HepG2 (cell line): ENCODE results near the gene LITAFD. TPM values are rescaled to one million over a fixed set of nuclear protein-coding genes. Genes with fewer than 3 reads are reported as not detected.

Experiments used
- ASH2L ChIP-seq: fragments of 300-600, 200-600 bp; sonication (generic); IDR thresholded peaks from 2 replicates; pipeline ENCODE4 v1.7.0; 2017; ENCODE audit warnings: low read depth, mild to moderate bottlenecking, moderate library complexity, mixed read lengths, low read length; ENCODE audit not compliant: insufficient read length
- ATF7 ChIP-seq, 2 experiments: fragments of 450-650 bp in 1 of 2; sonication (generic) in 1 of 2; formaldehyde crosslinking in 1 of 2; IDR thresholded peaks; 2 replicates each; pipeline versions ENCODE4 v1.4.0 to v1.6.1; 2016 to 2020; ENCODE audit warnings: antibody characterized with exemption in 1 of 2, mild to moderate bottlenecking in 1 of 2, missing genetic modification reagents in 1 of 2
- CBX5 ChIP-seq: sonication (generic); formaldehyde crosslinking; IDR thresholded peaks from 2 replicates; pipeline ENCODE4 v1.4.0; 2020; ENCODE audit warnings: missing genetic modification reagents, borderline replicate concordance
- ESRRA ChIP-seq: sonication (generic); formaldehyde crosslinking; IDR thresholded peaks from 2 replicates; pipeline ENCODE4 v1.5.1; 2020; ENCODE audit warnings: mild to moderate bottlenecking, low read depth, missing genetic modification reagents
- FOXM1 ChIP-seq: sonication (generic); formaldehyde crosslinking; IDR thresholded peaks from 2 replicates; pipeline ENCODE4 v1.5.0; 2020; ENCODE audit warnings: missing genetic modification reagents
- MAZ ChIP-seq, 2 experiments: sonication (generic) in 1 of 2; formaldehyde crosslinking in 1 of 2; IDR thresholded peaks; 2 replicates each; pipeline versions ENCODE4 v1.5.0 to v1.6.1; 2012 to 2020; ENCODE audit warnings: low read depth in 2 of 2, mild to moderate bottlenecking in 2 of 2, borderline replicate concordance in 1 of 2, improper control_type of control experiment in 1 of 2, low read length in 1 of 2, missing genetic modification reagents in 1 of 2, moderate library complexity in 1 of 2
- MLLT10 ChIP-seq: sonication (generic); formaldehyde crosslinking; IDR thresholded peaks from 2 replicates; pipeline ENCODE4 v1.4.0; 2020; ENCODE audit warnings: missing genetic modification reagents
- NKX3-1 ChIP-seq: sonication (generic); formaldehyde crosslinking; IDR thresholded peaks from 2 replicates; pipeline ENCODE4 v1.5.0; 2020; ENCODE audit warnings: missing genetic modification reagents
- PLRG1 ChIP-seq: fragments of 450-650 bp; conservative IDR thresholded peaks from 2 replicates; pipeline ENCODE4 v1.6.1; 2016
- POLR2AphosphoS2 ChIP-seq: IDR thresholded peaks from 2 replicates; pipeline ENCODE4 v1.6.1; 2011; ENCODE audit warnings: low read depth, low read length, improper control_type of control experiment
- SNAPC2 ChIP-seq: sonication (generic); formaldehyde crosslinking; IDR thresholded peaks from 2 replicates; pipeline ENCODE4 v1.8.1; 2022; ENCODE audit warnings: mild to moderate bottlenecking, missing genetic modification reagents
- ZBED4 ChIP-seq: sonication (generic); formaldehyde crosslinking; IDR thresholded peaks from 2 replicates; pipeline ENCODE4 v1.4.0; 2020; ENCODE audit warnings: missing genetic modification reagents, borderline replicate concordance
- ZBTB2 ChIP-seq: sonication (generic); formaldehyde crosslinking; IDR thresholded peaks from 2 replicates; pipeline ENCODE4 v1.8.0; 2022; ENCODE audit warnings: low read depth, missing genetic modification reagents
- ZHX1 ChIP-seq: sonication (generic); formaldehyde crosslinking; IDR thresholded peaks from 2 replicates; pipeline ENCODE4 v1.8.1; 2022; ENCODE audit warnings: low read depth, mild to moderate bottlenecking, missing genetic modification reagents
- ZMAT5 ChIP-seq: sonication (generic); formaldehyde crosslinking; IDR thresholded peaks from 2 replicates; pipeline ENCODE4 v1.5.0; 2020; ENCODE audit warnings: mild to moderate bottlenecking, low read depth, missing genetic modification reagents, borderline replicate concordance
- ZNF44 ChIP-seq: sonication (generic); formaldehyde crosslinking; IDR thresholded peaks from 2 replicates; pipeline ENCODE4 v1.5.1; 2020; ENCODE audit warnings: mild to moderate bottlenecking, missing genetic modification reagents
- ZNF446 ChIP-seq: sonication (generic); formaldehyde crosslinking; IDR thresholded peaks from 2 replicates; pipeline ENCODE4 v1.5.0; 2020; ENCODE audit warnings: mild to moderate bottlenecking, missing genetic modification reagents
- ZNF556 ChIP-seq: sonication (generic); formaldehyde crosslinking; IDR thresholded peaks from 2 replicates; pipeline ENCODE4 v1.4.0; 2020; ENCODE audit warnings: mild to moderate bottlenecking, missing genetic modification reagents, borderline replicate concordance
- ZNF570 ChIP-seq: sonication (generic); formaldehyde crosslinking; IDR thresholded peaks from 2 replicates; pipeline ENCODE4 v1.4.0; 2020; ENCODE audit warnings: mild to moderate bottlenecking, missing genetic modification reagents, borderline replicate concordance
- ZSCAN9 ChIP-seq: IDR thresholded peaks from 2 replicates; pipeline ENCODE4 v1.6.1; 2016; ENCODE audit warnings: borderline replicate concordance
- polyA plus RNA-seq, 8 experiments: library from polyadenylated mRNA; depleted of rRNA in 3 of 8; stranded (reverse) in 7 of 8; unstranded in 1 of 8; fragments of >200 nt; fragmentation: Illumina TruSeq in 4 of 8; extraction: Trizol in 4 of 8; gene quantifications; 2 replicates each; pipeline versions ENCODE4 v1.2.1 to v1.2.3, GENCODE V29; 2011 to 2016; ENCODE audit warnings: low read depth in 4 of 8, missing spikeins in 1 of 8, mixed read lengths in 1 of 8; ENCODE audit not compliant: insufficient read depth in 1 of 8
- total RNA-seq, 5 experiments: library from RNA; depleted of rRNA; stranded (reverse); fragments of >200 nt; fragmentation: Illumina TruSeq; extraction: Trizol; gene quantifications; 2 replicates each; pipeline ENCODE4 v1.2.3, GENCODE V29; 2016; ENCODE audit warnings: low read depth in 1 of 5

Gene LITAFD
- total and polyA plus RNA-seq, 2 of the 13 experiments (the other 11 are each of a cell fraction or from before 2014, with no cell fraction given): not detected

GRCh38 chr16:8885674-8886592 lies 3.8 kb downstream of the LITAFD start (continued):
- TF ChIP-seq SNAPC2 (CRISPR knock-in tag) (no peak), ZMAT5 (no peak), ZHX1 (CRISPR knock-in tag) (no peak), ESRRA (CRISPR knock-in tag) (0 out of 2 replicates have a peak, but pooled peaks have one; percentile 43), ASH2L (no peak), ZNF44 (no peak), MAZ (IDR thresholded peaks at IDR 0.05; ENCODE audit: borderline replicate concordance, low read depth, low read length) (no peak), MAZ (CRISPR knock-in tag; IDR thresholded peaks at IDR 0.05; ENCODE audit: low read depth) (peak; percentile 5; the same call in 1 of the 2 replicates), ZNF446 (CRISPR knock-in tag) (no peak), FOXM1 (CRISPR knock-in tag) (no peak), ZBED4 (CRISPR knock-in tag) (no peak), ZNF556 (CRISPR knock-in tag) (no peak), ZNF570 (CRISPR knock-in tag) (no peak), ZSCAN9 (CRISPR knock-in tag) (no peak), NKX3-1 (CRISPR knock-in tag) (no peak), ZBTB2 (CRISPR knock-in tag) (no peak), ATF7 (IDR thresholded peaks at IDR 0.05) (no peak), ATF7 (CRISPR knock-in tag; IDR thresholded peaks at IDR 0.05) (no peak), MLLT10 (no peak), POLR2AphosphoS2 (peak; percentile 23; the same call in 1 of the 2 replicates), PLRG1 (no peak), CBX5 (CRISPR knock-in tag) (no peak)
